ENCODE data around the gene USF3.
A peak's percentile ranks its signal among the peaks of the same experiment; 100 is the strongest.

The USF3 gene

GRCh38 chr3:113697500-113698090, 1.2 kb upstream of the USF3 start:
- no peak for DNase-seq (ENCODE audit: low read depth in 1 of 2, low spot score in 1 of 2)

- DNase-seq (ENCODE audit: low read depth in 1 of 2, low spot score in 1 of 2), result peak; percentile 94 to 98
Measured at GRCh38 chr3:113696658-113697499, 437 bp upstream of the USF3 start.

GRCh38 chr3:113695431-113695785, 1.0 kb downstream of the USF3 start:
- no peak for DNase-seq (ENCODE audit: low read depth in 1 of 2, low spot score in 1 of 2)

GRCh38 chr3:113690482-113690881, 6.0 kb downstream of the USF3 start:
- DNase-seq (ENCODE audit: low read depth in 1 of 2, low spot score in 1 of 2), result no peak

GRCh38 chr3:113685956-113686721, 10.3 kb downstream of the USF3 start:
- no peak for DNase-seq (ENCODE audit: low read depth in 1 of 2, low spot score in 1 of 2)

- no peak for DNase-seq (ENCODE audit: low read depth in 1 of 2, low spot score in 1 of 2)
Measured at GRCh38 chr3:113685124-113685523, 11.3 kb downstream of the USF3 start.

GRCh38 chr3:113684271-113684819, 12.1 kb downstream of the USF3 start:
- no peak for DNase-seq (ENCODE audit: low read depth in 1 of 2, low spot score in 1 of 2)

GRCh38 chr3:113678773-113679172, 17.7 kb downstream of the USF3 start:
- DNase-seq (ENCODE audit: low read depth in 1 of 2, low spot score in 1 of 2), result no peak

- no peak for DNase-seq (ENCODE audit: low read depth in 1 of 2, low spot score in 1 of 2)
Measured at GRCh38 chr3:113677737-113678136, 18.7 kb downstream of the USF3 start.

GRCh38 chr3:113676261-113676660, 20.2 kb downstream of the USF3 start:
- no peak for DNase-seq (ENCODE audit: low read depth in 1 of 2, low spot score in 1 of 2)

- no peak for DNase-seq (ENCODE audit: low read depth in 1 of 2, low spot score in 1 of 2)
Measured at GRCh38 chr3:113673593-113673992, 22.8 kb downstream of the USF3 start.

- no peak for DNase-seq (ENCODE audit: low read depth in 1 of 2, low spot score in 1 of 2)
Measured at GRCh38 chr3:113668015-113668414, 28.4 kb downstream of the USF3 start.

- no peak for DNase-seq (ENCODE audit: low read depth in 1 of 2, low spot score in 1 of 2)
Measured at GRCh38 chr3:113664523-113665094, 31.8 kb downstream of the USF3 start.

- DNase-seq (ENCODE audit: low read depth in 1 of 2, low spot score in 1 of 2), result no peak
Measured at GRCh38 chr3:113663761-113664160, 32.7 kb downstream of the USF3 start.

GRCh38 chr3:113663324-113663750, 33.1 kb downstream of the USF3 start:
- DNase-seq (ENCODE audit: low read depth in 1 of 2, low spot score in 1 of 2), result no peak

GRCh38 chr3:113662824-113663223, 33.6 kb downstream of the USF3 start:
- DNase-seq (ENCODE audit: low read depth in 1 of 2, low spot score in 1 of 2), result no peak

- DNase-seq (ENCODE audit: low read depth in 1 of 2, low spot score in 1 of 2), result no peak
Measured at GRCh38 chr3:113660896-113661295, 35.5 kb downstream of the USF3 start.

- no peak for DNase-seq (ENCODE audit: low read depth in 1 of 2, low spot score in 1 of 2)
Measured at GRCh38 chr3:113660458-113660857, 36.0 kb downstream of the USF3 start.

- DNase-seq (ENCODE audit: low read depth in 1 of 2, low spot score in 1 of 2), result no peak
Measured at GRCh38 chr3:113659996-113660395, 36.4 kb downstream of the USF3 start.

GRCh38 chr3:113659101-113659541, 37.3 kb downstream of the USF3 start:
- DNase-seq (ENCODE audit: low read depth in 1 of 2, low spot score in 1 of 2), result no peak

GRCh38 chr3:113658107-113658506, 38.3 kb downstream of the USF3 start:
- DNase-seq (ENCODE audit: low read depth in 1 of 2, low spot score in 1 of 2), result no peak

Data from activated CD4-positive, alpha-beta T cell treated with anti-CD3 and anti-CD28 coated beads, Interleukin-2, amount 50 U/mL, for 24 hours (primary cell).